Mammary microvascular endothelial cell (primary cell): Measurements from ENCODE around the gene CARMIL1. TPM values are rescaled to one million over a fixed set of nuclear protein-coding genes. Genes with fewer than 3 reads are reported as not detected.

Experiments
- total RNA-seq: library from RNA; depleted of rRNA; stranded (reverse); fragments of >200 nt; gene quantifications from 2 replicates; pipeline ENCODE4 v1.2.3, GENCODE V29; 2015

Gene CARMIL1
- 2.6 and 3.5 TPM in 2 replicates for total RNA-seq

GRCh38 chr6:25278914-25279747, at the start of gene CARMIL1:
CARMIL1 (plus strand) TSS chr6:25279374; CDS start chr6:25279796, 422 bp downstream.

GRCh38 chr6:25652007-25652515, 372.9 kb downstream of the CARMIL1 start, which contains the start of gene SCGN:
SCGN (plus strand) TSS chr6:25652215; CDS start chr6:25652404, 189 bp downstream.

